Activated CD4-positive, alpha-beta T cell treated with anti-CD3 and anti-CD28 coated beads for 1 hour (primary cell): Measurements from ENCODE around the gene SNTB2.
"Not testable (repeated sequence)": the region's sequence is repeated elsewhere in the genome, so short reads cannot be mapped to it uniquely, and the experiment has no call there.

ENCODE experiments used
- DNase-seq: peaks from one replicate; pipeline ENCODE4 v3.0.0-alpha.2; 2020

Gene SNTB2

GRCh38 chr16:69239851-69240250, 52.9 kb downstream of the SNTB2 start:
- DNase-seq, result no peak

- DNase-seq, result no peak
Observed at GRCh38 chr16:69240331-69240730, 53.4 kb downstream of the SNTB2 start.

GRCh38 chr16:69241926-69242325, 55.0 kb downstream of the SNTB2 start:
- DNase-seq, result no peak

- DNase-seq, result no peak
Observed at GRCh38 chr16:69243479-69243878, 56.5 kb downstream of the SNTB2 start.

- no peak for DNase-seq
Observed at GRCh38 chr16:69244336-69244735, 57.4 kb downstream of the SNTB2 start.

- DNase-seq, result no peak
Observed at GRCh38 chr16:69250081-69250480, 63.1 kb downstream of the SNTB2 start.

GRCh38 chr16:69253870-69254341, 66.9 kb downstream of the SNTB2 start:
- no peak for DNase-seq

GRCh38 chr16:69259428-69259764, 72.4 kb downstream of the SNTB2 start:
- not testable (repeated sequence) for DNase-seq

- DNase-seq, result no peak
Observed at GRCh38 chr16:69260019-69260418, 73.1 kb downstream of the SNTB2 start.

GRCh38 chr16:69260506-69260905, 73.5 kb downstream of the SNTB2 start:
- DNase-seq, result no peak

GRCh38 chr16:69266334-69267063, 79.5 kb downstream of the SNTB2 start:
- DNase-seq, result no peak

GRCh38 chr16:69267633-69268032, 80.7 kb downstream of the SNTB2 start:
- DNase-seq, result no peak

- no peak for DNase-seq
Observed at GRCh38 chr16:69270395-69270794, 83.4 kb downstream of the SNTB2 start.

- DNase-seq, result no peak
Observed at GRCh38 chr16:69270831-69271230, 83.9 kb downstream of the SNTB2 start.

- no peak for DNase-seq
Observed at GRCh38 chr16:69273009-69273408, 86.0 kb downstream of the SNTB2 start.

GRCh38 chr16:69274699-69275235, 87.8 kb downstream of the SNTB2 start:
- DNase-seq, result no peak

GRCh38 chr16:69276148-69277115, 89.5 kb downstream of the SNTB2 start:
- no peak for DNase-seq

GRCh38 chr16:69277413-69277812, 90.4 kb downstream of the SNTB2 start:
- no peak for DNase-seq

GRCh38 chr16:69283851-69284250, 96.9 kb downstream of the SNTB2 start:
- DNase-seq, result no peak

GRCh38 chr16:69285240-69285639, 98.3 kb downstream of the SNTB2 start:
- DNase-seq, result no peak

GRCh38 chr16:69286941-69287713, 100.2 kb downstream of the SNTB2 start:
- no peak for DNase-seq

GRCh38 chr16:69291657-69292056, 104.7 kb downstream of the SNTB2 start:
- not testable (repeated sequence) for DNase-seq

GRCh38 chr16:69293401-69293800, 106.4 kb downstream of the SNTB2 start:
- DNase-seq, result no peak
